Breast epithelium (tissue), 4 donors: Measurements from ENCODE around the gene FYN. TPM values are rescaled to one million over a fixed set of nuclear protein-coding genes. Genes with fewer than 3 reads are reported as not detected.
A peak's percentile ranks its signal among the peaks of the same experiment; 100 is the strongest.

Experiments used
- DNase-seq, 2 donors: peaks; one replicate each; pipeline ENCODE4 v3.0.0-alpha.2; 2019; ENCODE audit warnings: low spot score in 2 of 2
- H3K27ac ChIP-seq, 2 donors: fragments of 200-600 bp; sonication (generic) in 1 of 2; one replicate each; pipeline ENCODE4 v1.5.1; 2016 to 2019; ENCODE audit warnings: mild to moderate bottlenecking in 1 of 2
- H3K27me3 ChIP-seq, 2 donors: fragments of 200-600 bp; sonication (generic) in 1 of 2; one replicate each; pipeline versions ENCODE4 v1.5.1 to v1.6.0; 2017 to 2019; ENCODE audit warnings: control low read depth in 1 of 2, mild to moderate bottlenecking in 1 of 2
- H3K36me3 ChIP-seq: fragments of 200-600 bp; one replicate; pipeline ENCODE4 v1.5.1; 2019
- H3K4me1 ChIP-seq, 2 donors: fragments of 200-600 bp; sonication (generic); one replicate each; pipeline ENCODE4 v1.5.1; 2016 to 2019; ENCODE audit warnings: control low read depth in 1 of 2
- H3K4me3 ChIP-seq, 3 donors: fragments of 200-600 bp; sonication (generic); 1 replicate in 2 of 3; 2 replicates in 1 of 3; pipeline ENCODE4 v1.5.1; 2016 to 2019; ENCODE audit warnings: mild to moderate bottlenecking in 3 of 3, moderate library complexity in 2 of 3
- H3K9me3 ChIP-seq, 2 donors: fragments of 200-600 bp; sonication (generic) in 1 of 2; one replicate each; pipeline ENCODE4 v1.5.1; 2016 to 2019; ENCODE audit warnings: control low read depth in 1 of 2
- CTCF ChIP-seq, 3 donors: fragments of 450-650 bp; IDR thresholded peaks; one replicate each; pipeline ENCODE4 v1.5.1; 2016 to 2017; ENCODE audit warnings: antibody characterized with exemption in 3 of 3, mild to moderate bottlenecking in 3 of 3, moderate library complexity in 3 of 3
- POLR2A ChIP-seq: fragments of 450-650 bp; IDR thresholded peaks from one replicate; pipeline ENCODE4 v1.6.1; 2016; ENCODE audit warnings: antibody characterized with exemption, mild to moderate bottlenecking, moderate library complexity
- POLR2AphosphoS5 ChIP-seq, 3 donors: sonication (generic); formaldehyde crosslinking; IDR thresholded peaks; one replicate each; pipeline ENCODE4 v1.6.1; 2017; ENCODE audit warnings: antibody characterized with exemption in 3 of 3
- intact Hi-C: fragments of 100-400 bp; cut with DNase I; formaldehyde crosslinking; loops from one replicate; pipeline ENCODE4 v1.15.1; 2023; ENCODE audit warnings: low total_unique reads
- total RNA-seq, 3 donors: library from RNA; depleted of rRNA; stranded (reverse); fragments of >200 nt; gene quantifications; one replicate each; pipeline ENCODE4 v1.1.0, GENCODE V29; 2016

FYN gene
- total RNA-seq, 3 donors from 2014 or later = 44.8 to 209 (median 111) TPM

- peak overlapping the region; percentile 7 to 35 for H3K27ac ChIP-seq
These were observed 30.9 kb downstream of the FYN start for GRCh38 chr6:111842271-111842822.

GRCh38 chr6:111841822-111842221, 31.4 kb downstream of the FYN start:
- DNase-seq = no peak
- H3K4me1 ChIP-seq = no peaks in the 10 kb centered on the region
- H3K27me3 ChIP-seq = no peaks in the 10 kb centered on the region
- intact Hi-C loops = no loop called here
- H3K9me3 ChIP-seq = no peaks in the 10 kb centered on the region
- H3K27ac ChIP-seq = peak overlapping the region; percentile 7 to 35
- H3K36me3 ChIP-seq = no peaks in the 10 kb centered on the region
- TF ChIP-seq POLR2A (no peak), POLR2AphosphoS5 (IDR thresholded peaks at IDR 0.05) (no peak), CTCF (IDR thresholded peaks at IDR 0.05) (no peak)
- no peak overlapping the region for H3K4me3 ChIP-seq

More at GRCh38 chr6:111842271-111842822, 30.9 kb downstream of the FYN start:
- no peak for DNase-seq
- H3K36me3 ChIP-seq = no peaks in the 10 kb centered on the region
- intact Hi-C loops = no loop called here
- no peak overlapping the region for H3K4me3 ChIP-seq
- no peak for TF ChIP-seq POLR2A
- TF ChIP-seq CTCF (IDR thresholded peaks at IDR 0.05) = no peak
- TF ChIP-seq POLR2AphosphoS5 (IDR thresholded peaks at IDR 0.05) = no peak
- H3K4me1 ChIP-seq = no peaks in the 10 kb centered on the region
- no peaks in the 10 kb centered on the region for H3K9me3 ChIP-seq
- H3K27me3 ChIP-seq = no peaks in the 10 kb centered on the region

- Histone ChIP-seq H3K4me1 (no peaks in the 10 kb centered on the region), H3K27ac (no peak overlapping the region), H3K9me3 (no peaks in the 10 kb centered on the region), H3K4me3 (no peak overlapping the region), H3K27me3 (no peaks in the 10 kb centered on the region), H3K36me3 (no peaks in the 10 kb centered on the region)
- intact Hi-C loops = no loop called here
- no peak for TF ChIP-seq CTCF (IDR thresholded peaks at IDR 0.05)
- TF ChIP-seq POLR2A = no peak
- no peak for TF ChIP-seq POLR2AphosphoS5 (IDR thresholded peaks at IDR 0.05)
- no peak for DNase-seq
These were observed 32.4 kb downstream of the FYN start for GRCh38 chr6:111840803-111841202.

- H3K36me3 ChIP-seq = no peaks in the 10 kb centered on the region
- H3K27ac ChIP-seq = no peak overlapping the region
- no peaks in the 10 kb centered on the region for H3K27me3 ChIP-seq
- H3K4me1 ChIP-seq = no peaks in the 10 kb centered on the region
- H3K9me3 ChIP-seq = no peaks in the 10 kb centered on the region
- TF ChIP-seq POLR2AphosphoS5 (IDR thresholded peaks at IDR 0.05) (no peak), CTCF (IDR thresholded peaks at IDR 0.05) (no peak), POLR2A (no peak)
- intact Hi-C loops = no loop called here
- H3K4me3 ChIP-seq = no peak overlapping the region
- no peak for DNase-seq
These were observed 34.3 kb downstream of the FYN start for GRCh38 chr6:111838749-111839484.

- Histone ChIP-seq H3K27me3 (no peaks in the 10 kb centered on the region), H3K4me1 (no peaks in the 10 kb centered on the region), H3K36me3 (no peaks in the 10 kb centered on the region), H3K4me3 (no peak overlapping the region), H3K9me3 (no peaks in the 10 kb centered on the region), H3K27ac (no peak overlapping the region)
- intact Hi-C loops = no loop called here
- no peak for DNase-seq
- TF ChIP-seq CTCF (IDR thresholded peaks at IDR 0.05) (no peak), POLR2A (no peak), POLR2AphosphoS5 (IDR thresholded peaks at IDR 0.05) (no peak)
These were observed 35.4 kb downstream of the FYN start for GRCh38 chr6:111837641-111838500.
